Tibial nerve (tissue), 4 donors: ENCODE data around the gene CTNNAL1. TPM values are rescaled to one million over a fixed set of nuclear protein-coding genes. Genes with fewer than 3 reads are reported as not detected.

Experiments
- DNase-seq, 2 donors: peaks; one replicate each; pipeline ENCODE4 v3.0.0-alpha.2; 2019; ENCODE audit warnings: low spot score in 2 of 2
- H3K27ac ChIP-seq, 4 donors: fragments of 200-600 bp; sonication (generic) in 3 of 4; one replicate each; pipeline ENCODE4 v1.5.1; 2017 to 2019; ENCODE audit warnings: mild to moderate bottlenecking in 1 of 4
- H3K27me3 ChIP-seq, 2 donors: fragments of 200-600 bp; sonication (generic) in 1 of 2; one replicate each; pipeline versions ENCODE4 v1.5.1 to v1.6.0; 2017 to 2019
- H3K36me3 ChIP-seq, 3 donors: fragments of 200-600 bp; sonication (generic); one replicate each; pipeline ENCODE4 v1.5.1; 2018 to 2019
- H3K4me1 ChIP-seq, 4 donors: fragments of 200-600 bp; sonication (generic) in 3 of 4; one replicate each; pipeline ENCODE4 v1.5.1; 2017 to 2019
- H3K4me3 ChIP-seq, 4 donors: fragments of 200-600 bp; sonication (generic) in 3 of 4; one replicate each; pipeline ENCODE4 v1.5.1; 2017 to 2019; ENCODE audit warnings: mild to moderate bottlenecking in 1 of 4, moderate library complexity in 1 of 4
- H3K9me3 ChIP-seq, 4 donors: fragments of 200-600 bp; sonication (generic) in 3 of 4; one replicate each; pipeline ENCODE4 v1.5.1; 2017 to 2019
- EP300 ChIP-seq, 2 donors: sonication (generic); formaldehyde crosslinking; IDR thresholded peaks; one replicate each; pipeline ENCODE4 v1.6.1; 2017; ENCODE audit warnings: antibody characterized with exemption in 2 of 2, mild to moderate bottlenecking in 1 of 2
- POLR2A ChIP-seq, 2 donors: fragments of 450-650 bp; IDR thresholded peaks; one replicate each; pipeline ENCODE4 v1.6.1; 2017; ENCODE audit warnings: antibody characterized with exemption in 2 of 2, mild to moderate bottlenecking in 2 of 2, moderate library complexity in 2 of 2
- WGBS, 2 donors: methylation state at CpG; one replicate each; pipeline ENCODE4 v1.1.5; 2018; 5-methylcytosine and 5-hydroxymethylcytosine counted together
- total RNA-seq, 4 donors: library from RNA; depleted of rRNA; stranded (reverse); fragments of >200 nt; gene quantifications; one replicate each; pipeline ENCODE4 v1.1.0, GENCODE V29; 2016
- TF ChIP-seq, protein P1 (sequence below), 5 experiments: fragments of 200-600 bp in 3 of 5; fragments of 450-650 bp in 2 of 5; sonication (generic) in 3 of 5; IDR thresholded peaks; one replicate each; pipeline ENCODE4 v1.5.1; 2016 to 2019; ENCODE audit warnings: antibody characterized with exemption in 5 of 5, mild to moderate bottlenecking in 3 of 5, moderate library complexity in 2 of 5

CTNNAL1 gene
- total RNA-seq, 4 donors from 2014 or later, result 52.8 to 144 (median 118) TPM

DNA sequence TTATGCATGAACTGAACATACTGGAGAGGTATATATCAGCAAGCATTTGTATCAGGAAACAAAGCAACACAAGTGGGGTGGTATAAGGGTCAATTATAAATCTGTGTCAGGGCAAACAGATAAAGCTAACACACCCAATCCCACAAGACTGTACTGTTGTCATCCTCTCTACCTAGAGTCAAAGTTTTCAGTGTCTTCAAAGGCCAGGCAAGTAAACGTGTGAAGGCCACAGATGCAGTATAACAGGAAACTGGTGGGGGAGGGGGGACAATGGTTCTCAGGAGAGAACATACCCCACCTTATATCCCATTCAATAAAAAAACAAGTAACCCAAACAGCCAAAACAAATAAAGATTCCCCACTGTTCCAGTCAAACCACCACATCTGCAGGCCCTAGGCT lies 101.5 kb downstream of the CTNNAL1 start:
- WGBS, 2 donors, result 17 to 31% methylated on average over 1 of the region's 1 CpG
- H3K9me3 ChIP-seq, result no peaks in the 10 kb centered on the region
- TF ChIP-seq EP300 (IDR thresholded peaks at IDR 0.05), result no peak
- no peak for TF ChIP-seq POLR2A (IDR thresholded peaks at IDR 0.05)
- TF ChIP-seq, protein P1, sequence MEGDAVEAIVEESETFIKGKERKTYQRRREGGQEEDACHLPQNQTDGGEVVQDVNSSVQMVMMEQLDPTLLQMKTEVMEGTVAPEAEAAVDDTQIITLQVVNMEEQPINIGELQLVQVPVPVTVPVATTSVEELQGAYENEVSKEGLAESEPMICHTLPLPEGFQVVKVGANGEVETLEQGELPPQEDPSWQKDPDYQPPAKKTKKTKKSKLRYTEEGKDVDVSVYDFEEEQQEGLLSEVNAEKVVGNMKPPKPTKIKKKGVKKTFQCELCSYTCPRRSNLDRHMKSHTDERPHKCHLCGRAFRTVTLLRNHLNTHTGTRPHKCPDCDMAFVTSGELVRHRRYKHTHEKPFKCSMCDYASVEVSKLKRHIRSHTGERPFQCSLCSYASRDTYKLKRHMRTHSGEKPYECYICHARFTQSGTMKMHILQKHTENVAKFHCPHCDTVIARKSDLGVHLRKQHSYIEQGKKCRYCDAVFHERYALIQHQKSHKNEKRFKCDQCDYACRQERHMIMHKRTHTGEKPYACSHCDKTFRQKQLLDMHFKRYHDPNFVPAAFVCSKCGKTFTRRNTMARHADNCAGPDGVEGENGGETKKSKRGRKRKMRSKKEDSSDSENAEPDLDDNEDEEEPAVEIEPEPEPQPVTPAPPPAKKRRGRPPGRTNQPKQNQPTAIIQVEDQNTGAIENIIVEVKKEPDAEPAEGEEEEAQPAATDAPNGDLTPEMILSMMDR (IDR thresholded peaks at IDR 0.05), result no peak
- no peak overlapping the region for H3K27ac ChIP-seq
- no peak overlapping the region for H3K4me3 ChIP-seq
- no peaks in the 10 kb centered on the region for H3K4me1 ChIP-seq
- DNase-seq, result no peak
- no peaks in the 10 kb centered on the region for H3K27me3 ChIP-seq
- H3K36me3 ChIP-seq, result peaks cover 0 to 97% (median 6%) of the 10 kb centered on the region in 3 donors

DNA sequence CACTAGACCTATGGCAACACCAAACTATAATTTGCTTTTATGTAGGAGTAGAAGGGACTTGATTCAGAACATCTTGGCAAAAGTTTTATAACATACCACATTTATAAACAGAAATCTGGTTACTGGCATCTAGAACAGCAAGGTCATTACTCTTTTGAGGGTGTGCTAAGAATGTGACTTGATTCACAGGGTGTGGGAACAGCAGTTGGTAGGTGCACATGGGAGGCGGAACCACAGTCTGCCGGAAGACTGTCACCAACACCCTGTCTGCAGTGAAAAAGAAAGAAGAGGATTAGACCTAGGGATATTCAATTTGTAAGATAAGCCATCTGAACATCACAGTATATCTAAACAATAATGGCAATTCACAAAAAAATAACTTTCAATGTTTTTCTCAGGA lies 102.4 kb downstream of the CTNNAL1 start:
- H3K27ac ChIP-seq, result no peak overlapping the region
- 89 to 90% methylated on average over 2 of the region's 2 CpGs for WGBS, 2 donors
- no peak overlapping the region for H3K4me3 ChIP-seq
- DNase-seq, result no peak
- H3K4me1 ChIP-seq, result no peaks in the 10 kb centered on the region
- TF ChIP-seq EP300 (IDR thresholded peaks at IDR 0.05) (no peak), POLR2A (IDR thresholded peaks at IDR 0.05) (no peak)
- TF ChIP-seq, protein P1 (IDR thresholded peaks at IDR 0.05), result no peak
- peaks cover 0 to 99% (median 6%) of the 10 kb centered on the region in 3 donors for H3K36me3 ChIP-seq
- no peaks in the 10 kb centered on the region for H3K9me3 ChIP-seq
- no peaks in the 10 kb centered on the region for H3K27me3 ChIP-seq

DNA sequence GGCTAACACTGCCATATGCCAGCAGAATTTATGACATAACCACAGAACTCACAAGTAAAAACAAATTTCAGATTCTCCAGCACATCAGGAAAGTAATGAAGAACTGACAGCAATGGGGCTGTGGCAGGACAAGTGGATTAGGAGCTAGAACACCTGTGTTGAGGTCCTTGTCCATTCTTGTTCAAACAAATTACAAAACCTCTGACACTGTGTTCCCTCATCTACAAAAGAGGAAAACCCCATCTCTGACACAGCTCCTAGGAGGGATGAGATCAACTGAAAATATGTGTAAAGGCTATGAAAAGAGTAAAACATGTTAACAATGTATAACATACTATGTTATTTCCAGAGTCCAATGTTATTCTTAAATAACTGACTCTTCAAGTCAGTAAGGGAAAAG lies 102.9 kb downstream of the CTNNAL1 start:
- Histone ChIP-seq H3K4me3 (no peak overlapping the region), H3K4me1 (no peaks in the 10 kb centered on the region), H3K36me3 (peaks cover 0 to 99% (median 6%) of the 10 kb centered on the region in 3 donors), H3K9me3 (no peaks in the 10 kb centered on the region), H3K27ac (no peak overlapping the region), H3K27me3 (no peaks in the 10 kb centered on the region)
- no peak for DNase-seq
- TF ChIP-seq EP300 (IDR thresholded peaks at IDR 0.05) (no peak), POLR2A (IDR thresholded peaks at IDR 0.05) (no peak)
- TF ChIP-seq, protein P1 (IDR thresholded peaks at IDR 0.05), result no peak

DNA sequence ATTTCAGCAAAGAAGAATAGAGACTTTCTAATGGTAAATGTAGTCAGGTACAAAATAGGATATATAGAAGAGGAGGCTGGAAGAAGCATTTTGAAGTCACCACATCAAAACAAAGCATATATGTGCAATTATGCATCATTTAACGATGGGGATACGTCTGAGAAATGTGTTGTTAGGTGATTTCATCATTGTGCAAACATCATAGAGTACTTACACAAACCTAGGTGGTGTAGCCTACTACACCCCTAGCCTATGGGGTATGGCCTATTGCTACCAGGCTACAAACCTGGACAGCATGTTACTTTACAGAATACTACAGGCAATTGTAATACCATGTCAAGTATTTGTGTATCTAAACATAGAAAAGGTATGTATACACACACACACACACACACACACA lies 107.8 kb downstream of the CTNNAL1 start:
- no peaks in the 10 kb centered on the region for H3K9me3 ChIP-seq
- peaks cover 0 to 96% (median 14%) of the 10 kb centered on the region in 3 donors for H3K36me3 ChIP-seq
- H3K4me3 ChIP-seq, result no peak overlapping the region
- no peaks in the 10 kb centered on the region for H3K27me3 ChIP-seq
- TF ChIP-seq POLR2A (IDR thresholded peaks at IDR 0.05) (no peak), EP300 (IDR thresholded peaks at IDR 0.05) (no peak)
- TF ChIP-seq, protein P1 (IDR thresholded peaks at IDR 0.05), result no peak
- no peak for DNase-seq
- 78 to 79% methylated on average over 2 of the region's 2 CpGs for WGBS, 2 donors
- H3K27ac ChIP-seq, result no peak overlapping the region
- no peaks in the 10 kb centered on the region for H3K4me1 ChIP-seq

DNA sequence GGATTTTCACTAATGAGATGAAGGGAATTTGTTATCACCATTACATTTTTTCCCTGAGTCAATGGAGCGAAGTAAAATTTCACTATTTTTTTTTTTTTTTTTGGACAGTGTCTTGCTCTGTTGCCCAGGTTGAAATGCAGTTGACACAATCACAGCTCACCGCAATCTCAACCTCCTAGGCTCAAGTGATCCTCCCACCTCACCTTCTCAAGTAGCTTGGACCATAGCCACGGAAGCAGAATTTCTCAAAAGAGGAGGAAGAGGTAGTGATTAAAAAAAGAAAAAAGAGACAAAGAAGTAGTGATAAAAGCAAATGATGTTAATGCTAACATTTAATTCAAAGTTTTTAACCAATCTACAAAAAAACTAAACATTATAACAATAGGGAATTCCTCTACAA lies 109.1 kb downstream of the CTNNAL1 start:
- WGBS, 2 donors, result 91 to 96% methylated on average over 3 of the region's 3 CpGs
- Histone ChIP-seq H3K27me3 (no peaks in the 10 kb centered on the region), H3K36me3 (peaks cover 0 to 96% (median 17%) of the 10 kb centered on the region in 3 donors), H3K9me3 (no peaks in the 10 kb centered on the region), H3K4me3 (no peak overlapping the region), H3K4me1 (no peaks in the 10 kb centered on the region), H3K27ac (no peak overlapping the region)
- TF ChIP-seq POLR2A (IDR thresholded peaks at IDR 0.05), result no peak
- TF ChIP-seq EP300 (IDR thresholded peaks at IDR 0.05), result no peak
- TF ChIP-seq, protein P1 (IDR thresholded peaks at IDR 0.05), result no peak
- no peak for DNase-seq
